CD4-positive, alpha-beta T cell treated with Interleukin-15 for 4 hours (primary cell): ENCODE data around the gene DEPDC1.
"Not testable (repeated sequence)": the region's sequence is repeated elsewhere in the genome, so short reads cannot be mapped to it uniquely, and the experiment has no call there.

ENCODE experiments used
- DNase-seq: peaks from one replicate; pipeline ENCODE4 v3.0.0-alpha.2; 2020; ENCODE audit warnings: low spot score

DEPDC1 gene, protein sequence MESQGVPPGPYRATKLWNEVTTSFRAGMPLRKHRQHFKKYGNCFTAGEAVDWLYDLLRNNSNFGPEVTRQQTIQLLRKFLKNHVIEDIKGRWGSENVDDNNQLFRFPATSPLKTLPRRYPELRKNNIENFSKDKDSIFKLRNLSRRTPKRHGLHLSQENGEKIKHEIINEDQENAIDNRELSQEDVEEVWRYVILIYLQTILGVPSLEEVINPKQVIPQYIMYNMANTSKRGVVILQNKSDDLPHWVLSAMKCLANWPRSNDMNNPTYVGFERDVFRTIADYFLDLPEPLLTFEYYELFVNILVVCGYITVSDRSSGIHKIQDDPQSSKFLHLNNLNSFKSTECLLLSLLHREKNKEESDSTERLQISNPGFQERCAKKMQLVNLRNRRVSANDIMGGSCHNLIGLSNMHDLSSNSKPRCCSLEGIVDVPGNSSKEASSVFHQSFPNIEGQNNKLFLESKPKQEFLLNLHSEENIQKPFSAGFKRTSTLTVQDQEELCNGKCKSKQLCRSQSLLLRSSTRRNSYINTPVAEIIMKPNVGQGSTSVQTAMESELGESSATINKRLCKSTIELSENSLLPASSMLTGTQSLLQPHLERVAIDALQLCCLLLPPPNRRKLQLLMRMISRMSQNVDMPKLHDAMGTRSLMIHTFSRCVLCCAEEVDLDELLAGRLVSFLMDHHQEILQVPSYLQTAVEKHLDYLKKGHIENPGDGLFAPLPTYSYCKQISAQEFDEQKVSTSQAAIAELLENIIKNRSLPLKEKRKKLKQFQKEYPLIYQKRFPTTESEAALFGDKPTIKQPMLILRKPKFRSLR

DNA sequence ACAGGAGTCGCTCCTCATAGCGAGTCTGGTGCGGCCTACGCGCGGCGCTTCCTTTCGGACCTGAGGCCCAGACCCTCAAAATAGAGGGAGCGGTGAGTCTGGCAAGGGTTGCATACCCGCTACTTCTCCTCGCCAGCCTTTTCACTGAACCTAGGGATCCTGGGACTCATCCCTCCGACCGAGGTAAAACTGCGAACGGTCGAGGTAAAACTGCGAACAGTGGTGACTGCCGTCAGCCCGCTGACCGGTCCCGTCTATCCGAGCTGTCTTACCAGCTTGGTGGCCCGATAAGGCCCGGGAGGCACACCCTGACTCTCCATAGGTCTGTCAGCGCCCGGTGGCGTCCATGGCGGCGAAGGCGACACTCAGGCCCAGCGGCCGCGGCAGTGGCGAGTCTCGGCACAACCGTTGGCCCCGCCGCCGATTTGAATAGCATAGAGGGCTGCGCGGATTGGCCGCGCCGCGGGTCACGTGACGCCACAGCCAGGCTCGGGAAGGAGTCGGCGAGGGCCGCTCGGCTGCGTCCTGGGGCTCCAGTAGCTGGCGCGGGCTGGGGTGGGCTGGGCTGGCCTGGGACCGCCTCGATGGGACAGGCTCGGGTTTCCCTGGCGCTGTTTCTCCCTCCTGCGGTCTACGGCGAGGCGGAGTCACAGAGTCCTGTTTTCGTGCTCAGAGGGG lies at the start of gene DEPDC1:
TSS of gene DEPDC1 (minus strand) at position 403 of the 678 bp plus-strand sequence. CDS start at position 320, 83 bp downstream.
- DNase-seq, result peak; percentile 77

DNA sequence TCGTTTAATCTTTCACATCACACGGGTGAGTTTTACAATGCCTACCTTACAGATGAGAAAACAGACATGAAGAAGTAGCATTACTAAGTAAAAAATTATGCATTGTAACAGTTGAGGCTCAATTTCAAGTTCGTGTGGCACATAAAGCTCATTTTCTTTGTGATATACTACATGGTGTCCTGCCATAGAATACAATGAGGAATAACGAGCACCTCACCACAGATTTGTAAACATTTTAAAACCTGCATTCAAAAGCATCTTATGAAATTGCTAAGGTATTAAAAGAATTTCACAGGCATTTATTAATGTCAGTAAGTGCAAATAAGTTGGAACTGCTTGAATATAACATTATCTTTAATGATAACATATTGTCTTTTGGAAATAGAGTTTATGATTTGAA lies 47.8 kb upstream of the DEPDC1 start:
- DNase-seq, result no peak

DNA sequence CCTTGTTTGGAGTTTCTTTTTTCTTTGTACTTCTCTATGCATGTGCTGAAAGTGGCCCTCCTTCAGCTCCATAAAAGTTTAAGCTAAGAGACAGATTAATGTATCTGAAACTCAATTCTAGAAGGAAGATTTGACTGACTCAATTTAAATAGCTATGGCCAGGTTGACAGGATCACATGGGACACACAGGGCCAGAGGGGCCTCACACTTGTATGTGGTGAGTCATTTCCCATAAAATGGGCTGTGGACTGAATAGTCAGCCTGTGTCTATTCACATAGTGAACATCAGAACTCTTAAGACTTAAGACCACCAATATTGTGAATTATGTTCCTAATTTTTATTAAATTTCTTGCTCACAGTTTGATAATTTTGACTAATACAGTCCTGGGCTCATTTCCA lies 45.7 kb upstream of the DEPDC1 start:
- DNase-seq, result no peak

DNA sequence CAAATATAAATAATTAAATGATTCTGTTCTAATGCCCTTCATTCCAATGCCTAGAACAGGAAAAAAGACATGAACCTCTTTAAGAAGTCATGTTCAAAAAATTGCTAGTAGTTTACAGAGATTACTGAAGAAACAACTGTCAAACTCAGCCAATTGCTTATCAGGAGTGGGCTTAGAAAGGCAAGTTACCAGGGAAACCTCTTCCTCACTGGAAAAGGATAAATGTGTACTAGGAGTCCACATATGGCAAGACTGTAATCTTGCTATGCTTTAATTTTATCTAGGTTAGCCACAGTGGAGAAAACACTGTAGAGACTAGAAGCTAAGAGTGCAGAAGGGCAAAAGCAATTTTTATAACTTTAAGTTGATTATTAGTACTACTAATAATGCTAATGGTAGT lies 42.1 kb upstream of the DEPDC1 start:
- no peak for DNase-seq

DNA sequence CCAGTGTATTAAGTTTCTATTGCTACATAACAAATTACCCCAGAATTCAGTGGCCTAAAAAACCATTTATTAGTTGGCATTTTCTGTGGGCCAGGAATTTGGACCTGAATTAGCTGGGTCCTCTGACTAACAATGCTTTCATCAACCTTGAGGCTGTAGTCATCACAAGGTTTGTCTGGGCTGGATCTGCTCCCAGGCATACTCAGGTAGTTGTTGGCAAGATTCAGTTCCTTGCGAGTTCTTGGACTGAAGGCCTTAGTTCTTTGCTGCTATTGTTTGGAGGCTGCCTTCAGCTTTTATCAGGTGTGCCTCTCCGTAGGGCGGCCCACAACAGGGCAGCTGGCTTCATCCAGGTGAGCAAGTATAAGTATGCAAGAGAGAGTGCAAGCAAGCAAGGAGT lies 31.4 kb upstream of the DEPDC1 start:
- DNase-seq, result no peak

DNA sequence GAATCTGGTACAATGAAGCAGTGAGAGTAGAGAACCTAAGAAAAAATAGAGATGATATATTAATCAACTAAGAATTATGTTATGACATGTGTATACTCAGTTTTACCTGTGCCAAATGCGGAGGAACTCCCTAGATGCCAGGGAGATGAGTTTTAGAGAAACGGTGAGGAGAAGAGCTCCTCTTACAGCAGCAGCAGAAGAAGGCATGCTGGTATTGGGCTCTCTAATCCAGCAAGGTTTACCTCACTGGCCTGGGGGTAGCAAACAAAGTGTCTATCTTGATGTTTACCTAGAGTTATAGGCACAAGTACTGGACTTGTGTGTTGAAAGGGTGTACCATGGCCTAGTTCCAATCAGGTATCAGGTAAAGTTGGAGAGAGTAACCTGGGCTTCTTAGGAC lies 28.9 kb upstream of the DEPDC1 start:
- DNase-seq, result no peak

DNA sequence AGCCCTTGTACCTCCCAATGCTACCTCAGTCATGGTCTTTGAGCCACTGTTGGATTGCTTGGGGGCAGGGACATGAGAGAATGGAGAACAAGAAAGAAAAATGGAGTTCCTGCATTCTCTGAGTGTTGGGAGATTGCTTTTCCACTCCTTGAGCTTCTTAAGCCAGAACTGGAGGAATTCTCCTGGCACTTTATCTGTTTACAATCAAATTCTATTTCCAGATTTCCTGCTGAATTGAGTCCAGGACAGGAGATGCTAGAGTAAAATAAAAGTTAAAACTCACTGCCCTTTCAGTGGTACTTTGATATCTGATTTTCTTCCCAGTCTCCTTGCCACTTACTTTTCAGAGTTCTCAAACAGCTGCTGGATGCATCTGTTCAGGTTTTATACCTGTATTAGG lies 24.4 kb upstream of the DEPDC1 start:
- no peak for DNase-seq

DNA sequence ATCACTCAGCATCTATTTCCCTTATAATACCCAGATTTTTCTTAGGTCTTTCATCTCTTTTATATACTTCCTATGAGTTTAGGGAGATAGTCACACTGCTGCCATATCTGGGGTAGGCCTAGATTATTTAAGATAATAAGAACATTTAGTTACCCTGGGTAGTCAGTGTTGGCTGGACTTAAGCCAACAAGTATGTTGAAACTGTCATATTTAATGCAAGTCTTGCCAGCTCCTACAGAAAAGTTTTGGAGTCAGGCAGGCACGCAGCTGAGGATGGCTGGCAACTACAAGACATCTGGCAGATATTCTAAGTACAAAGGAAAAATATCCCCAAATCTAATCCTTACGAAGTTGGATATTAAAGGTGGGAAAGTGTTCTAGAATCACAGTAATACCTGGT lies 19.2 kb upstream of the DEPDC1 start:
- DNase-seq, result no peak

DNA sequence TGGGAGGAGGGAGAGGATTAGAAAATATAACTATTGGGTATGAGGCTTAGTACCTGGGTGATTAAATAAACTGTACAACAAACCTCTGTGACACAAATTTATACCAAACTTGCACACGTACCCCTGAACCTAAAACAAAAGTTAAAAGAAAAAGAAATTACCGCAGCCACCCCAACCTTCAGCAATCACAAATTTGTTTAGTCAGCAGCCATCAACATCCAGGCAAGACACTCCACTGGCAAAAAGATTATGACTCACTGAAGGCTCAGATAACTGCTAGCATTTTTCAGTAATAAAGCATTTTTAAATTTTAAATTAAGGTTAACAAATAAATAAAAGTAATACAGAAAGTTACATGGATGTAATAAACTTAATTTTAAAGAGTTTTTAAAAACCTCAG lies 14.4 kb upstream of the DEPDC1 start:
- DNase-seq, result no peak

DNA sequence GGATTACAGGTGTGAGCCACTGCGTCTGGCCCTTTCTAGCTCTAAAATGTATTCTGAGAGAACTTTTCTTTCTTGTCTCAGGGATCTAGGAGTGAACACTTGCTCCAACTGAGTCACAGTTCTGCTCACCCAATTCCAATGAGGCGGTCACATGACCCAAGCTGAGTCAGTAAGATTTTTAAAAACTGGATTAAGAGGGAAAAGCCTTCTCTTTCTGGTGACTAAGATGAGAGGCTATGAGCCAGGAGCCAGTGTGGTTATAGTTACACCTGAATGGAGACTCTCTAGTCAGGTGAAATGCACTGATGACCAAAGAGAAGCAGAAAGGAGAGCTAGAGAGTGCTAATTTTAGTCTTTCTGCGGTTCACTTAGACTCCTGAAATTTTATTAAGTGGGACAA lies 9.5 kb upstream of the DEPDC1 start:
- no peak for DNase-seq

DNA sequence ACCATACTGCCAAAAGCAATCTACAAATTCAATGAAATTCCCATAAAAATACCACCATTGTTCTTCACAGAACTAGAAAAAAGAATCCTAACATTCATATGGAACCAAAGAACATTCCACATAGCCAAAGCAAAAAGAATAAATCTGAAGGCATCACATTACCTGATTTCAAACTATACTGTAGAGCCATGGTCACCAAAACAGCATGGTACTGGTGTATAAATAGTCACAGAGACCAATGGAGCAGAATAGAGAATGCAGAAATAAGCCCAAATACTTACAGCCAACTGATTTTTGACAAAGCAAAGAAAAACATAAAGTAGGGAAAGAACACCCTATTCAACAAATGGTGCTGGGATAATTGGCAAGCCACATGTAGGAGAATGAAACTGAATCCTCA lies 6.2 kb upstream of the DEPDC1 start:
- DNase-seq, result no peak

DNA sequence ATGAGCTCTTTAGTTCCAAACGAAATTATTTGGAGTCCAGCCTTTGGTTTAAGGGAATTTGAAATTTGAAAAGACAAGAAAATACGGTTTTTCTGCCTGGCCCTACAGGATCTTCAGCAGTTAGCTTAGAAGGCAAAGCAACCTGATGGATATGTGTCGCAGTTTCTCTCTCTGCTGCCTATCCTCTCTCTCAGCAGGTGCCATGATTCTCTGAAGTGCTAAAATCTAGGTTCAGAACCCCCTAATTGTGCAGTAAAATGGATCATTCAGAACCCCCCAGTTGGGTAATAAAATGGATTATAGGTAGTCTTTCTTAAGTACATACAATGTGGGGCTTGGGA lies 446 bp upstream of the DEPDC1 start:
- DNase-seq, result no peak

DNA sequence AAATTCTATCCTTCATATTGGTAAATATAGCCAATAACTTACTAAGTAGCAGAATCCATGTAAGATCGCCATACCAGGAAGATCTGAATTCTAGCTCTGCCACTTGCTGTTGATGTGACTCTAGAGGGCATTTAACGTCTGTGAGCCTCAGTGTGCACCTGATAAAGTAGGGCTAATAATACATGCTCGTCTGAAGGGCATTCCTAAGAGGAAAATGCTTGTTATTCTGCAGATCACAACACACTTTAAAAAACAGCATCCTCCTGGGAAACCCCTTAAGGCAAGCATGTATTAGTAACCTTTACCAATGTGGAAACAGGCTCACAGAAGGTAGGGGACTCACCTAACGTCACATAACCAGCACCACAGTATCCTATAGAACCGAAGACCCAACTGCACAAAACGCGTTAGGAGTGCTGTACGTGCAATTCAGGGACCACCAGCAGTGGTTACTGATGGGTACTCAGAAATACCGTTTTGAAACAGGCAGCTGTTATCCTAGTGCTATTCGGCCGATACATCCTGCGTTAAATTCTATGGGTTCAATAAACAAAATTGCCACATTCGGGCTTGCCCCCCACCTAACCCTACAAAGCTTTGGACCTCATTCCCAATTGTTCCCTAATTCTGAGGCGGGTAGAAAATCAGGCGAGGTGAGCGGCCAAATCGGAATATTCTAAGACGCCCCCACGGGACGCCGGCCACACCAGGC lies 758 bp downstream of the DEPDC1 start:
- DNase-seq, result no peak

DNA sequence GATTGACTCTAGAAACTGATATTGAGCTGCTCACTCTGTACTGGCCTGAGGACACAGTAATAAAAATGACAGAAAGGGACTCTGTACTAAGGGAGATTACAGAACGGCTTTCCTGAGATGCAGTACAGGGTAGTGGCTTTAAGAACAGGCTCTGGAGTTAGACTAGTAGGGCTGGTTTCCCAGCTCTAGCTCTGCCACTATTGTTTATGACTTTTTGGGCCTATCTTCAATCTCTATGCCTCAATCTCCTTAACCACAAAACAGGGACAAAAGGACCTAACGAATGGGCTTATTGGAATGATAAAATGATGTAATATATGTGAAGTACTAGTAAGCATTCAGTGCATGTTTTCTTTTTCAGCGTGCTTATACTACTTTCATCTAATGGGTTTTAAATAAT lies 1.4 kb downstream of the DEPDC1 start:
- DNase-seq, result no peak

DNA sequence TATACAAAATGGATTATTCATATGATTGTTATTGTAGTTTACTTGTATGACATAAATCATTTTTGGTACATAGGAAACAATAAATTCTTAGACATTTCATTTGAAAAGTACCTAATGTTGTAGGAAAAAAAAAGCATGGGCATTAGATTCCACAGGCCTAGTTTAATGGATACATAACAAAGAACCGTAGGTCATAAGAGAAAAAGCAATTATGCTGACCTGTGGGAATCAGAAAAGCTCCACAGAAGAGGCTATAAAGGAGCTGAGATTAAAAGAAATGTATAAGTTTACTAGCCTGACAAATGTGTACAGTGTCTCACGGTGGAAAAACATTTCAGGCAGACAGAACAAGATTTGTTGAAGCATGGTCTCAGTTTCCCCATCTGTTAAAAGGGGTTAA lies 3.7 kb downstream of the DEPDC1 start:
- no peak for DNase-seq

DNA sequence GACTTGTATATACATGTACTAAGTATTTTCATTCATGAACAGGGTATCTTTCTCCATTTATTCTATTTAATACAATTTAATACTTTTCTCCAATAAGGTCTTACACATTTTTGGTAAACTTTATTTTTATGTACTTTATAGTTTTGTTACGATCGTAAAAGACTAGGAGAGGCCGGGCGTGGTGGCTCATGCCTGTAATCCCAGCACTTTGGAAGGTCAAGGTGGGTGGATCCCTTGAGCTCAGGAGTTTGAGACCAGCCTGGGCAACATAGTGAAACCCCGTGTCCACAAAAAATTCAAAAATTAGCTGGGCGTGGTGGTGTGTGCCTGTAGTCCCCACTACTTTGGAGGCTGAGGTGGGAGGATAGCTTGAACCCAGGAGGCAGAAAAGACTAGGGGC lies 4.6 kb downstream of the DEPDC1 start:
- not testable (repeated sequence) for DNase-seq

DNA sequence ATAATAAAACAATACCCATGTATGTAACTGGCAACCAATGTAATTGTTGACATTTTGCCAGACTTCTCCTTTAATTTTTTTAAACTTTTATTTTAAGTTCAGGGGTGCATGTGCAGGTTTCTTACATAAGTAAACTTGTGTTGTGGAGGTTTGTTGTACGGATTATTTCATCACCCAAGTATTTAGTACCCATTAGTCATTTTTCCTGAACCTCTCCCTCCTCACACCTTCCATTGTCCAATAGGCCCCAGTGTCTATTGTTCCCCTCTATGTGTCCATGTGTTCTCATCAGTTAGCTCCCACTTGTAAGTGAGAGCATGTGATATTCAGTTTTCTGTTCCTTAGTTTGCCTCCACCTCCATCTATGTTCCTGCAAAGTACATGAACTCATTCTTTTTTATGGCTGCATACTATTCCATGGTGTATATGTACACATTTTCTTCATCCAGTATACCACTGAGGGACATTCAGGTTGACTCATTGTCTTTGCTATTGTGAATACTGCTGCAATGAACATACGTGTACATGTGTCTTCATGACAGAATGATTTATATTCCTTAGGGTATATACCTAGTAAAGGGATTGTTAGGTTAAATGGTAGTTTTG lies 6.7 kb downstream of the DEPDC1 start:
- no peak for DNase-seq

DNA sequence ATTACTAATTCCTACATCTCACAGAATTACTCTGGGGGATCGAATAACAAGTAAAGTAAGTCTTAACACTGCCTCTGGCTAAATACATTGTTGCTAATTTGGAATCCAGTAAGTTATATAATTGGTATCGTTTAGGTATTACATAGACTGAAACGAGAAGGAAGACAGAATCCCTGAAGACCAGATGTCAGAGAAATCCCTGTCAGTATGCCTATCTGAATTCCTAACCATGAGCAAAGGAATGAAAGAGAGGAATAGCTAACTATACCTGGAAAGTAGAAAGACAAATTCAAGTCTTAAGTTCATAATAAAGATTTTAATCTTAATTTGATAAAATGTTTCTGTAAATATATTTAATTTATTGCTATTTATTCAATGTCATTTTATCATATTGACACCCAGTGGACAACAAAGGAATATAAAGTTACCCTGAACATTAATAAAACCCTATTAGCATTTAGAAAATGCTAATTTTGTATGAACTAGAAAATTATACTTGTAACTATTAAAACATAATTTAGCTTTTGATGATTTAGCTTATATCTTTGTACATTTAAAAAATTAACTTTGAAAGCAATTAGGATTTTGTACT lies 11.4 kb downstream of the DEPDC1 start:
- no peak for DNase-seq

DNA sequence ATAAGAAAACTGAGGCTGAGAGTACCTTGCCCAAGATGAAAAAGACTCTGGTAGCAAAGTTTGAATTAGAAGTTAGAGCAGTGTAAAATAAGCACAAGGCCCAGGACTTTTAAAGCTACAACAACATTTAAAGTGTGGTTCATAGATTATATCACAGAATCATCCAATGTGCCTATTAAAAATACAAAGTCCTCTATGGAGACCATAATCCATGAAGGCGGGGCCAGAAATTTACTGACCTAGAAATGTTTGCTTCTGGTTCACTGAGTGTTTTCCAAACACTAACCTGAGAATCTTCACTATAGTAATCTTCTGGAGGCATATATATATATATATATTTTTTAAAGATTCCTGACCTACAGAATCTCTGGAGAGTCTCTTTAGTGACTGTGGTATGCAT lies 12.3 kb downstream of the DEPDC1 start:
- DNase-seq, result no peak

DNA sequence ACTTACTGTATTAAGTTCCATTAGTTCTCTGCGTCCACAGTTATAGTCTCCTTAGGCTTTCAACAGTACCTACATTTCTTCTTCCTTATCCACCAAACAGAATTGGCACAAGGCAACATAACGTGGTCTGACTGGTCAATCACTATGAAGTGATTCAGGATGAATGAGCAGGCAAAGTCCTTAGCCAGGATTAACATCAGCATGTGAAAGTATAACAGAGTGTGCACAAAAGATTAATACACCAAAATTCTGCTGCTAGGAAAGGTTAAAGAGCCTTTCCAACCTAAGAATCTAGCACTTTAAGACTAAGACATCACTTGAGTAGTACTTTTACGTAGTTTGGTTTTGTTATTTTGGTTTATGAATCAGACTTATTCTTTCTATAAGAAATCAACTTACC lies 15.8 kb downstream of the DEPDC1 start:
- no peak for DNase-seq

DNA sequence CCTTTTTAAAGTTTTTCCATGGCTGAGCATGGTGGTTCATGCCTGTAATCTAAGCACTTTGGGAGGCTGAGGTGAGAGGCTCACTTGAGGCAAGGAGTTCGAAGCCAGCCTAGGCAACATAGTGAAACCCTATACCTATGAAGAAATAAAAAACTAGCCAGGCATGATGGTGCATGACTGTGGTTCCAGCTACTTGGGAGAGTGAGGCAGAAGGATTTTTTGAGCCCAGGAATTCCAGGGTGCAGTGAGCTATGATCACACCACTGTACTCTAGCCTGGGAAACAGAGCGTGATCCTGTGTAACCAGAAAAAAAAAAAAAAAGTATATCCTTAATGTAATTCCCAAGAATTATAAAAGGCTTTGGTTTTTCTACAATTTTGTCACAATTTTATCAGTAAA lies 17.4 kb downstream of the DEPDC1 start:
- DNase-seq, result no peak

DNA sequence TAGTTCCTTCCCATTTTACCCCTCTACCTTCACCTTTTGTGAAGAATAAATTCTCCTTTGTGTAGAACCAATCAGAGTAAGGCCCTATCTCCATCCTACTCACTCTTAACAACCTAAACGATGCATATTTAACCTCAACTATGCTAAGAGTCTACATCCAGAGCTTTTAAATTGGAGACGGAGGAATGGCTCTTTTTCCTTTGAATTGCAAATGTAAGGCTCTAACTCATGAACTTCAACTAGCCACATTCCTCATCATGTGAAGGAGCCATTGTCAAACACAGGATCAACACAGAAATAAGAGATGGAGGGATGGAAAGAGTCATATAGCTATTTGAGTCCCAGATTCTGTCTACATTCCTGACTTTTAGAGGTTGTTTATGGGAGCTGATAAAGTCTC lies 18.2 kb downstream of the DEPDC1 start:
- DNase-seq, result no peak
